ENCODE results near the gene LGI2. TPM values are rescaled to one million over a fixed set of nuclear protein-coding genes. Genes with fewer than 3 reads are reported as not detected.

Gene LGI2
- total and polyA plus RNA-seq, 2 of the 8 experiments (the other 6 are each of a cell fraction or from before 2014, with no cell fraction given), result 2.3 to 4.0 TPM

DNA sequence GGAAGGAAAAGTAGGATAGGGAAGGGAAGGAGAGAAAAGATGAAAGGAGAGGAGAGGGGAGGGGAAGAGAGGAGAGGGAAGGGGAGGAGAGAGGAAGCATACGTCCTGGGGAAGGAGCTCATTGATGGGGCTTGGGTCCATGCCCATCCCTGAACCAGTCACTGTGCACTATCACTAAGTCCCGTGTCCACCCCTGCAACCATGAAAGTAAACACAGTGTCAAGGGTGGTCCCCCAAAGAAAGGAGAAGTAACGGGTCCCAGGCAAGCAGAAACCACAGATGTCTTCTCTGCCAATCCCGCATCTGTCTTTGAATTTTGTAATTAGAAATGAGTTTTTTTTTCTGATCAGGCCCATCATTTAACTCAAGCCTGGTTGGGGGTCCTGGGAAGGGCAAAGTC is 55.2 kb downstream of the LGI2 start (continued):
- TF ChIP-seq, protein P1, sequence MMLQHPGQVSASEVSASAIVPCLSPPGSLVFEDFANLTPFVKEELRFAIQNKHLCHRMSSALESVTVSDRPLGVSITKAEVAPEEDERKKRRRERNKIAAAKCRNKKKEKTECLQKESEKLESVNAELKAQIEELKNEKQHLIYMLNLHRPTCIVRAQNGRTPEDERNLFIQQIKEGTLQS (IDR thresholded peaks at IDR 0.05; ENCODE audit: insufficient read depth, low read depth, low read length), result no peak
- no peak for TF ChIP-seq GTF2F1 (IDR thresholded peaks at IDR 0.05; ENCODE audit: borderline replicate concordance, low read depth, low read length)

All from H1 (cell line).